NCI-H2227 (cell line): Measurements from ENCODE around the gene GRB10.
"Not testable (repeated sequence)": the region's sequence is repeated elsewhere in the genome, so short reads cannot be mapped to it uniquely, and the experiment has no call there.

ENCODE experiments used
- DNase-seq: peaks from one replicate; lab custom pipeline; 2025; ENCODE audit not compliant: unreplicated experiment; lab: John Stamatoyannopoulos, UW

Gene GRB10

GRCh38 chr7:50745336-50745735, 37.4 kb downstream of the GRB10 start:
- no peak for DNase-seq

- no peak for DNase-seq
Measured at GRCh38 chr7:50743893-50744292, 38.8 kb downstream of the GRB10 start.

GRCh38 chr7:50743016-50743415, 39.7 kb downstream of the GRB10 start:
- no peak for DNase-seq

GRCh38 chr7:50742401-50742800, 40.3 kb downstream of the GRB10 start:
- no peak for DNase-seq

- no peak for DNase-seq
Measured at GRCh38 chr7:50739744-50740435, 42.8 kb downstream of the GRB10 start.

DNA sequence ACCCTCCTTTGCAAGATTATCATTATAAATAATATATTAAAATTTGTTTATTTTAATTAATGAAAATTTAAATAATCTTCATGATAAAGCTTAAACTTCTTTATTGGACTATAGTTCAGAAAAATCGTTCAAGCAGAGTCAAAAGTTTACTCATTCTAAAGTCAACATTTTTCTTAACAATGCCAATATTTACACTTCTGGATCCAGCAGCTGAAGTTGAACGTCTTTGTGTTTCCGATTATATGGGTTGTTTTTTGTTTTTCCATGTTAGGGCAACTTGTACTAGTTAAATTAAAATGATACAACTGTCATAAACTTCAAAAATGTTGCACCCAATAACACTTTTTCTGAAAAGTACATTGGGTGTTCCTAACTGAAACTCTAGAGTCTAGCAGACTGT, 43.8 kb downstream of the GRB10 start:
- no peak for DNase-seq

DNA sequence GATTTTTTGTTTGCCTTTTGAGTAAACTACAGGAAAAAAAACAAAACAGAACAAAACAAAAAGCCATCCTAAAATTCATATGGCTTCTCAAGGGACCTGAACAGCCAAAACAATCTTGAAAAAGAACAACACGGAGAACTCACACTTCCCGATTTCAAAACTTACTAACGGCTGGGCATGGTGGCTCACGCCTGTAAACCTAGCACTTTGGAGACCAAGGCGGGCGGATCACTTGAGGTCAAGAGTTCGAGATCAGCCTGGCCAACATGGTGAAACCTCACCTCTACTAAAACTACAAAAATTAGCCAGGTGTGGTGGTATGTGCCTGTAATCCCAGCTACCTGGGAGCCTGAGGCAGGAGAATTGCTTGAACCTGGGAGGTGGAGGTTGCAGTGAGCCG, 46.9 kb downstream of the GRB10 start:
- DNase-seq, result not testable (repeated sequence)

GRCh38 chr7:50735333-50735732, 47.4 kb downstream of the GRB10 start:
- DNase-seq, result no peak

GRCh38 chr7:50734246-50734645, 48.5 kb downstream of the GRB10 start:
- DNase-seq, result no peak

DNA sequence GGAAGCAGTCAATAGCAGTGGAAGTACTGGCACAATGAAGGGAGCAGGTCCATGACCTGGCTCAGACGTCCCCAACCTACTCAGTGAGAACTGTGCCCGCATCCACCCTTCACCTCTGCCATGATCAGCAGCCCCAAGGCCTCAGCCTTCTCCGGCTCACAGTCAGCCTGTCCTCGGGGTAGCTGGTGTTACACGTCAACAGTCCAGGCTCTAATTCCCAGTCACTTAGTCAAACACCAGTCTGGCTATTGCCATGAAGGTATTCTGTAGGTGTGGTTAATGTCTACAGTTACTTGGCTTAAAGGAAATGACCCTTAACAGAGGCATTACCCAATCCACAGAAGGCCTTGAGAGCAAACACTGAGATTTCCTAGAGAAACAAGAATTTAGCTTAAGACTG, 49.1 kb downstream of the GRB10 start:
- DNase-seq, result no peak

DNA sequence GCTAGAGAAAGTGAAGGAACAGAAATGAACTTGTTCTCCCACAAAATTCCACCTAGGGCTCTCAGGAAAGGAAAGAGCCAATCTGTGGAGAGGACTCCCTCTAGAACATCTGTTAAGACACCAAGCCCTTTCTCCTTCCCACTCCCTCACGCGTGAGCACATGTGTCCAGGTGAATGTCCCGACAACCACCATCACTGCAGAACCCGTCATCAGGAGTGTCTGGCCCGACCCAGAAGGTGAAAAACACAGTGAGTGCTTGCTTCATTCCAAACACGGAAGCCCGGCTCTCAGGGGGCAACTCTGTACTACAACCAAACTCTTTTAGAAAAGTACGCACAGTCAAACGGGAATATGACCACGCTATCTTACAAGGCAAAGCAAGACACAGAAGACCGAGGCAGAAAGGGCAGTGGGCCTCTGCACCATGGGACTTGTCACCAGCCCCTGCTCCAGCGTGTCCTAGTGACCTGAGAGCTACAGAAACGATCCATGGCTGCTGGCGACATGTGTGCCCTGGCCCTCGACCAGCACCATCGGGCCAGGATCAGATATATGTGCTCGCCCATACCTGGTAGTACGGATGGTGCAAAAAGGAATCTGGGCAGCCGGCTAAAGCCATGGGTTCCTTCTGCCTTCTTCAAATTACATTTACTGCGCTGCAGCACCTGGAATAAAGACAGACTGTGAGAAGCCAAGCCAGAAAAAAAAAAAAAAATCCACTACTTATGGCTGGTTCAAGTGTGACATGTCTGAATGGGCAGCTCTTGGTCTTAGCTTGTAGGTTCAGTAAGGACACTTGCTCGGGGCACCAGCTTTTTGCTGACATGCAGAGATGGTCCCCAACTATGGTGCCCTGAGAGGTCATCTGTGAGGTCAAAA, 50.8 kb downstream of the GRB10 start:
- DNase-seq, result no peak

DNA sequence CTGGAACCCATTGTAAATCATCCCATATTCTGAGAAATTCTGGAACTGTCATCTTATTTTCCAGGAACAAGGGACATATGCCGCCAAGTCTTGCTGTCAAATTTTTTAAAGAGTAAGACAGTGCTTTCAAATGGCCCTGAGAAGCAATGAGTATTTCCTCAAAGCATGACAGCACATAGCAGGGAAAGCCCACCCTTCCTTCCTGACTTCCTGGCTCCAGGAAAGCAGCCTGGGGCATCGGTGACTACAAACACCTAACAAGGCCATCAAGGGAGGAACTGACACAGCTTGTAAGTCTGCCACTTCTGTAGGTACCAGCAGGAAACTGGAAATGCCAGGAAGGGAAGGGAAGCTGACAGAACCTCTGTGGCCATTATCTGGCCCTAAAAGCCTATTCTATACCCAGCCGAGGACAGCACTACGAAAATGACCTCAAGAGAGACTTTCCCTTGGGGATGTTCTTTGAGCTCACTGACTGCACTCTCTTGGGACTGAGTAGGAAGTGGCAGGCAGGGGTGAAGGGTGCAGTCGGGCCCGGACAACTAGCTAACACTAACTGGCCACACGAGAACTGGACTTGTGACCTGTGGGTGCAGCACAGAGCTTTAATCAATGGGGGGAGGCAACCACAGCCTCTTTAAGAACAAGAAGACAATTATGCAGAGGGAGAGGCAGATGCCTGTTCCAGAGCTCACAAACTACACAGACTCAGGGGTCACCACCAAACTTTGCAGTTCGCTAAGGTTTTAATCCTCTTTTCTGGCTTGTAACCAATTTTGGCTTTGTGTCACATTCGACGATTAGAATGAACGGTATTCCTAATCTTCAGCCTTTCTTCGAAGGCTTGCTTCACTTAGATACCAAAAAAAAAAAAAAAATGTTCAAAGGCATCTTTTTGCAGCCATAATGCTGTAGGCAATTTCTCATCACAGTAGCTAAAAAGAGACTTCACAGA, 52.0 kb downstream of the GRB10 start:
- no peak for DNase-seq

- no peak for DNase-seq
Measured at GRCh38 chr7:50729962-50730361, 52.7 kb downstream of the GRB10 start.

- DNase-seq, result no peak
Measured at GRCh38 chr7:50728184-50728583, 54.5 kb downstream of the GRB10 start.

DNA sequence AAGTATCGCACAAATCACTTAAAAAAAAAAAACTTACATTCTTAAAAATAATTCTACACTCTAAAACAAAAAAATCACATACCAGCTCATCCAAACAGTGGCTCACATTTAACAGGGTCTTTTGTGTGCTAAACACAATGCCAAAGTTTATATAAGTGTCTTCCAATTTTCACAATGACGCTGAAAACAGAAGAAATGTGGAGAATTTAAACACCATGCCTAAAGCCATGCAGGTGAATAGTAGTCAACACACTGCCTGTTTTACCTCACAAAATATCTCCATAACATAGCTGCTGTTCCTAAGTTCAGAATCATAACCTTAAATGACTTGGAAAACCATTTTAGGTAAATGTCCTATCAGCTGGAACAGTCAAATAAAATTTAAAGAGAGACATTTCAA, 55.0 kb downstream of the GRB10 start:
- DNase-seq, result no peak

DNA sequence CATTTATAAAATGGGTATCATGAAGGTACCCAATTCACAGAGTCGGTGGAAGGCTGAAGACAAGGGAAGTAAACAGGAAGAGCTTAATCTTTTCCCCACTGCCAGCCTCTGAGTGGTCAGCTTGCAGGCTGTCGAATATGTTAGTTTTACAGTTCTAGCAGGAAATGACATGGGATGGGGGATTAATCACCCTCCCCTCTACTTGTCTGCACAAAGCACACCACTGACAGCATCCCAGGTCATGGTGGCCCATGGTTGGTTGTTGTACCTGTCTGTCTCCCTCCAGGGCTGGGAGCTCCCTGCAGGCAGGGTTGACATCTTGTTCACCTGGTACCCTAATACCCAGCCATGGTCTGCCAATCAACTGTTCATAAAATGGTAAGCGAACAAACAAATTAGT, 55.6 kb downstream of the GRB10 start:
- DNase-seq, result no peak

GRCh38 chr7:50725774-50726173, 56.9 kb downstream of the GRB10 start:
- no peak for DNase-seq

DNA sequence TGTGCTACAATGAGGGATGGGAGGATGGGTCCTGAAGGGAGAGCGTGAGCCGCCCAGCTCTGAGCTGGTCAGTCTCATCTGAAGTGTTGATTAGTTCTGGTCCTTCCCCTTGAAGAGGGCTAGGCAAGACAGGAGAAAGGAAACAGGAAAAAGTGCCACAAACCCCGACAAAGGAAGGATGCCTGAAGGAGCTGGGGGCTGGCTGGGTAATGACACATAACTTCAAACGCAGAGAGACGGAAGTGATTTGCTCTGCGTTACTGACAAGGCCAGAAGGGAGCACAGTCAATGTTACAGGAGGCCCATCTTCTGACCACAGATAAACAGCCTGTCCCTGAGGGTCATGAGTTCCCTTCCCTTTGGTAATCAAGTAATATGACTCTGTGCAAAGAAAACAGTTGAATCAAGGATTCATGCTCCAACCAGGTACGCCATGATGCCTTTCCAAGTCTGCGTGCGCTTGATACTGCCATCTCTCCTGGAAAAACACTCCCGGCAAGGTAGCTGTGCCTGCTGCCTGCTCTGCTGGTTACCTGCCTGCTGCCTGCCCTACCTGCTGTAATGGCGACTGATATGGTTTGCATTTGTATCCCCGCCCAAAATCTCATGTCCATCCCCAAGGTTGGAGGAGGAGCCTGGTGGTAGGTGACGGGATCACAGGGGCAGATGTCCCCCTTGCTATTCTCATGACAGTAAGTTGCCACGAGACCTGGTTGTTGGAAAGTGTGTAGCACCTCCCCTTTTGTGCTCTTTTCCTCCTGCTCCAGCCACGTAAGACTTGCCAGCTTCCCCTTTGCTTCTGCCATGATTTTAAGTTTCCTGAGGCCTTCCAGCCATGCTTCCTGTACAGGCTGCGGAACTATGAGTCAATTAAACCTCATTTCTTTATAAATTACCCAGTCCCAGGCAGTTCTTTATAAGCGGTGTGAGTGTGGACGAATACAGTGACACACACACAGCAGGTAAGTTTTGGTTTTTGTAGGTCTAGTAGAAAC, 57.9 kb downstream of the GRB10 start:
- DNase-seq, result no peak

DNA sequence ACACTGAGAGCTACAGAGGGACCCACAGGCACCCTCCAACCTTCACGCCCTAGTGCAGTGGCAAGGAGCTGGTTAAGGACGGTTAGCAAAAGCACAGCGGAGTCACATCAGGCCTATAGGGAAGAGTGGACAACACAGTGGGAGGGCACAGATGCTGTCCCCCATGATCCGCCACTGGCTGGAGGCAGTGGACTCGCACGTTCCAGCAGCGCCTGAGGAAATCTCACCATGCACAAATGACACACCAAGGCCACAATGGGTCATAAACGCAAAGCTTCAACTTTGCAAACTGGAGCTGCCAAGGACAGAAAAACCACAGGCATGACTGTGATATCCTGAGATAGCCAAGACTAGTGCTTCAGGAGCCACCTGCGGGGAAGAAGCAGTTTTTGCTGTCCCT, 58.8 kb downstream of the GRB10 start:
- no peak for DNase-seq

DNA sequence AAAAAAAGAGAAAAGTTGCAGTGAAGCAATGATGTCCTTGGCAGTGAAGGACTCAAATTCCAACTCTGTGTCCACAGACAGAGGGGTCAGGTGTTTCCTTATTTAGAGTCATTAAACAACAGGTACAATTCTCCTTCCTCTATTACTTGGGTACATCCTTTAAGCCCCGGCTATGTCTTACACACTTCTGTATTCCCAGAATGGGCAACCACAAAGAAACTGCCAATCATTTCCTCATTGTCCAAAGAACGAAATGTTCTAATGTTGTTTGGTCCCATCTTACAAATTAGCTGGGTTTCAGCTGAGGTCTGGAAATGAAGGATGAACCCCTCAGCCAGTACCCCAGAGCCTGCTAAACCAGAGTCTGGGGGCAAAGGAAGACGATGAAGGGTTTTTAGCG, 59.5 kb downstream of the GRB10 start:
- no peak for DNase-seq
